SK-N-SH treated with all-trans-retinoic acid at 6 μM for 48 hours (cell line): Measurements from ENCODE around the gene KRT40.

Experiments used
- ATAC-seq: fragments of 200-7000 bp; cut with Tn5 transposase; 3 replicates; pipeline ENCODE4 v1.9.1; 2020; ENCODE audit warnings: mild to moderate bottlenecking, moderate library complexity
- ARNTL ChIP-seq: fragments of 450-650 bp; formaldehyde crosslinking; IDR thresholded peaks from 2 replicates; pipeline ENCODE4 v1.5.0; 2020; ENCODE audit warnings: low read depth, mild to moderate bottlenecking, moderate library complexity, borderline replicate concordance
- BACH2 ChIP-seq: fragments of 250-450 bp; sonication (Bioruptor Pico); IDR thresholded peaks from 2 replicates; pipeline ENCODE4 v1.9.0; 2021; ENCODE audit warnings: mild to moderate bottlenecking, borderline replicate concordance
- CREB5 ChIP-seq: fragments of 250-450 bp; sonication (Bioruptor Pico); IDR thresholded peaks from 2 replicates; pipeline ENCODE4 v1.5.1; 2020; ENCODE audit warnings: low read depth, mild to moderate bottlenecking, moderate library complexity
- CSDC2 ChIP-seq: fragments of 250-450 bp; sonication (Bioruptor Pico); IDR thresholded peaks from 2 replicates; pipeline ENCODE4 v1.5.0; 2020; ENCODE audit warnings: mild to moderate bottlenecking, moderate library complexity
- CSRNP3 ChIP-seq: fragments of 250-450 bp; sonication (Bioruptor Pico); IDR thresholded peaks from 2 replicates; pipeline ENCODE4 v1.5.1; 2021; ENCODE audit warnings: mild to moderate bottlenecking, moderate library complexity
- ESRRG ChIP-seq: fragments of 250-450 bp; sonication (Bioruptor Pico); IDR thresholded peaks from 2 replicates; pipeline ENCODE4 v1.6.1; 2021; ENCODE audit warnings: mild to moderate bottlenecking
- GLIS3 ChIP-seq: fragments of 250-450 bp; sonication (Bioruptor Pico); IDR thresholded peaks from 2 replicates; pipeline ENCODE4 v1.5.0; 2020; ENCODE audit warnings: mild to moderate bottlenecking, moderate library complexity
- ISL1 ChIP-seq: fragments of 250-450 bp; sonication (Bioruptor Pico); IDR thresholded peaks from 2 replicates; pipeline ENCODE4 v2.1.2; 2022; ENCODE audit warnings: mild to moderate bottlenecking, moderate library complexity
- OSR1 ChIP-seq: fragments of 250-450 bp; sonication (Bioruptor Pico); IDR thresholded peaks from 2 replicates; pipeline ENCODE4 v1.8.0; 2022; ENCODE audit warnings: moderate library complexity, mild to moderate bottlenecking, inconsistent platforms
- PATZ1 ChIP-seq: fragments of 250-450 bp; sonication (Bioruptor Pico); IDR thresholded peaks from 2 replicates; pipeline ENCODE4 v1.8.0; 2020; ENCODE audit warnings: mild to moderate bottlenecking, moderate library complexity, borderline replicate concordance
- POU6F1 ChIP-seq: fragments of 250-450 bp; sonication (Bioruptor Pico); IDR thresholded peaks from 2 replicates; pipeline ENCODE4 v1.8.0; 2021; ENCODE audit warnings: low read depth, mild to moderate bottlenecking, moderate library complexity, borderline replicate concordance
- PPARA ChIP-seq: fragments of 250-450 bp; sonication (Bioruptor Pico); IDR thresholded peaks from 2 replicates; pipeline ENCODE4 v1.5.0; 2020; ENCODE audit warnings: mild to moderate bottlenecking, borderline replicate concordance
- SNAI2 ChIP-seq: fragments of 250-450 bp; sonication (Bioruptor Pico); IDR thresholded peaks from 2 replicates; pipeline ENCODE4 v1.5.0; 2020; ENCODE audit warnings: mild to moderate bottlenecking, moderate library complexity
- TCF4 ChIP-seq: fragments of 250-450 bp; sonication (Bioruptor Pico); IDR thresholded peaks from 2 replicates; pipeline ENCODE4 v1.8.0; 2021; ENCODE audit warnings: mild to moderate bottlenecking, moderate library complexity, borderline replicate concordance
- TOX ChIP-seq: fragments of 250-450 bp; sonication (Bioruptor Pico); IDR thresholded peaks from 2 replicates; pipeline ENCODE4 v1.8.0; 2021; ENCODE audit warnings: mild to moderate bottlenecking, moderate library complexity, borderline replicate concordance
- TSHZ2 ChIP-seq: fragments of 250-450 bp; sonication (Bioruptor Pico); IDR thresholded peaks from 2 replicates; pipeline ENCODE4 v1.5.0; 2020; ENCODE audit warnings: mild to moderate bottlenecking, moderate library complexity
- ZFP3 ChIP-seq: fragments of 250-450 bp; sonication (Bioruptor Pico); IDR thresholded peaks from 2 replicates; pipeline ENCODE4 v1.5.0; 2020; ENCODE audit warnings: mild to moderate bottlenecking, moderate library complexity
- ZFP30 ChIP-seq: fragments of 450-650 bp; formaldehyde crosslinking; IDR thresholded peaks from 2 replicates; pipeline ENCODE4 v1.5.0; 2022; ENCODE audit warnings: mild to moderate bottlenecking, moderate library complexity
- ZNF565 ChIP-seq: fragments of 450-650 bp; formaldehyde crosslinking; conservative IDR thresholded peaks from 2 replicates; pipeline ENCODE4 v1.5.0; 2020; ENCODE audit warnings: low read depth, mild to moderate bottlenecking, moderate library complexity
- ZNF70 ChIP-seq: fragments of 450-650 bp; formaldehyde crosslinking; IDR thresholded peaks from 2 replicates; pipeline ENCODE4 v1.5.0; 2020; ENCODE audit warnings: mild to moderate bottlenecking, moderate library complexity
- ZNF8 ChIP-seq: fragments of 450-650 bp; formaldehyde crosslinking; IDR thresholded peaks from 2 replicates; pipeline ENCODE4 v1.5.0; 2020; ENCODE audit warnings: mild to moderate bottlenecking, moderate library complexity

KRT40 gene

GRCh38 chr17:40960144-40960543, 24.0 kb downstream of the KRT40 start:
- TF ChIP-seq ZNF565 (CRISPR knock-in tag) (no peak), ZFP3 (CRISPR knock-in tag) (no peak), SNAI2 (CRISPR knock-in tag) (no peak), ZNF8 (no peak)
- TF ChIP-seq, all 23 proteins: peak for 0
- no peak for ATAC-seq

GRCh38 chr17:40958086-40958953, 25.8 kb downstream of the KRT40 start:
- TF ChIP-seq POU6F1 (CRISPR knock-in tag) (no peak), PATZ1 (CRISPR knock-in tag) (no peak), GLIS3 (CRISPR knock-in tag) (no peak), CREB5 (CRISPR knock-in tag) (no peak), ZNF8 (no peak), OSR1 (CRISPR knock-in tag) (no peak), ARNTL (CRISPR knock-in tag) (no peak), TOX (CRISPR knock-in tag) (no peak), ZFP30 (no peak), ISL1 (no peak), TSHZ2 (no peak), ZFP3 (CRISPR knock-in tag) (no peak), PPARA (CRISPR knock-in tag) (no peak), ZNF565 (CRISPR knock-in tag) (no peak), ESRRG (CRISPR knock-in tag) (no peak), CSRNP3 (CRISPR knock-in tag) (no peak), TCF4 (CRISPR knock-in tag) (no peak), CSDC2 (no peak), BACH2 (CRISPR knock-in tag) (no peak), ZNF70 (CRISPR knock-in tag) (no peak)
- ATAC-seq, result no peak
